ENCODE data around the gene RFC4. TPM values are rescaled to one million over a fixed set of nuclear protein-coding genes. Genes with fewer than 3 reads are reported as not detected.

RFC4 gene
- total RNA-seq, 2 donors from 2014 or later = 63.1 to 114 TPM

DNA sequence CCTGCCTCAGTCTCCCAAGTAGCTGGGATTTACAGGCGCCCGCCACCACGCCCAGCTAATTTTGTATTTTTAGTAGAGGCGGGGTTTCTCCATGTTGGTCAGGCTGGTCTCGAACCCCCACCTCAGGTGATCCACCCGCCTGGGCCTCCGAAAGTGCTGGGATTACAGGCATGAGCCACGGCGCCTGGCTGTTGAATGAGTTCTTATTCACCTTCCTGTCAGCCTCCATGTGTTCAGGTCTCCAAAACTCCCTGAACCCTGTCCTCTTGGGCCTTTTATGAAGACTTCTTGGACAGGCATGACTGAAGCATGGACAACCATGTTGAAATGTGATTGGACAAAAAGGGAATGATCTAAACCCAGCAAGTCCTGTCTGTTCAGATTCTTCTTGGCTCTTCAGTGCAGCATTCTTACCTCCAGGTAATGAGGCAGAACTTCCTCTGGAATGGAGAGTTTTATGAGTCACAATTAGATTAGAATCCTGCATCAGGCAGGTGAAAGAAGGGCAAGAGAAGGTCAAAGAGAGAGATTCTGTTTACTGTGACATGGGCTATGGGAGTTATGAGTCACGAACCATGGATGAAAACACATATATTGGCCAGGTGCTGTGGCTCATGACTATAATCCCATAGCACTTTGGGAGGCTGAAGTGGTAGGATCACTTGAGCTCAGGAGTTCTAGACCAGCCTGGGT, 46.0 kb downstream of the RFC4 start:
- Mint-ChIP-seq H3K9me3 (no peaks in the 10 kb centered on the region), H3K27ac (no peak overlapping the region), H3K4me3 (no peak overlapping the region), H3K27me3 (peaks cover 0 to 10% of the 10 kb centered on the region in 2 donors), H3K4me1 (ENCODE audit: low read depth in 2 of 2) (no peaks in the 10 kb centered on the region), H3K36me3 (peaks cover 4% of the 10 kb centered on the region)
- DNase-seq (ENCODE audit: low spot score) (no peak), ATAC-seq (no peak)

DNA sequence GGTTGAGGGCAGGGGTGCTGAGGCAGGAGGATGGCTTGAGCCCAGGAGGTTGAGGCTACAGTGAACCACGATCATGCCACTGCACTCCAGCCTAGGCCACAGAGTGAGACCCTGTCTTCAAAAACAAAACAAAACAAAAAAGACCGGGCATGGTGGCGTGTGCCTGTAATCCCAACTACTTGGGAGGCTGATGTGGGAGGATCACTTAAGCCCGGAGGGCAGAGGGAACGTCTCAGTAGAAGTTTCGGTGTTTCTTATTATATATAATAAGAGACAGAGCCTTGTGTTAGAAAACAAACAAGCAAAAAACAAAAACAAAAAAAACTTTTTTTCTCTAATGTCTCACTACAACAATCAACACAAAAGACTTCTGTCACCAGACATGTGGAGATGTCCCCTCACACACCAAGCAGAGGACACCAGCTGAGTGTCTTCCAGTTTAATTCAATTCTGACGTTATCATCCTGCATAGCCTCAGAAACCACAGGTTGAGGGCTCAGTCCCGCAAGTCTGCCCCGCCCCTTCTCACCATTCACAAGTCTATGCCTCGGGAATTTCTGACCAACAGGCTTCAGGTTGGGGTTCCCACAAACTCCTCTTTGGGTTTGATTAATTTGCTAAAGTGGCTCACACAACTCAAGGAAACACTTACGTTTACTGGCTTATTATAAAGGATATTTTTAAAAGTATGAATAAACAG, 46.9 kb downstream of the RFC4 start:
- no peak overlapping the region for H3K27ac Mint-ChIP-seq
- H3K4me3 Mint-ChIP-seq = no peak overlapping the region

DNA sequence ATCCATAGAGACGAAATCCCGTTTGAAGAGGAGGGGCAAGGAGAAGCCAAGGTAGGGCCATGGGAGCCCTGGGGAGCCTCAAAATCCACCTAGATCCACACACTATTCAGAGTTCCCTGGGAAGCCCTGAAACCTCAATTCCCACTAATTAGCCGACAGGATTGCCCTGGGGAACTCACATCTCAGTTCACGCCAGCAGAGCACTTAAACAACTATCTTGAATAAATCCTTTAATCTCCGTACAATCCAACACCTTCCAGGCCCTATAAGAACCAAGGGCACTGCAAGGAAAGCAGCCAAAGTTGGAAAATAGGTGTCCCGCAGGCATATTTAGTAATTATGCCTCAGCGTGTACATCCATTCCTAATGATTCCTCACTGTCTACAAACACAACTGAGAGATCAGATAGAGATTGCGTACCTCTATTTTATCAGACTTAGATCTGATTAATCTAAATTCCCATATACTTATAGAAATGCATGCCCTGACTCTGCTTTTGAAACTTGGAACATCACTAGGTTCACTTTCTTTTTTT, 48.5 kb downstream of the RFC4 start:
- no peaks in the 10 kb centered on the region for H3K9me3 Mint-ChIP-seq

More for the DNA sequence above, 46.9 kb downstream of the RFC4 start:
- ATAC-seq = no peak
- no peaks in the 10 kb centered on the region for H3K9me3 Mint-ChIP-seq
- H3K27me3 Mint-ChIP-seq = peaks cover 0 to 14% of the 10 kb centered on the region in 2 donors
- no peaks in the 10 kb centered on the region for H3K36me3 Mint-ChIP-seq
- no peaks in the 10 kb centered on the region for H3K4me1 Mint-ChIP-seq (ENCODE audit: low read depth in 2 of 2)
- no peak for DNase-seq (ENCODE audit: low spot score)

DNA sequence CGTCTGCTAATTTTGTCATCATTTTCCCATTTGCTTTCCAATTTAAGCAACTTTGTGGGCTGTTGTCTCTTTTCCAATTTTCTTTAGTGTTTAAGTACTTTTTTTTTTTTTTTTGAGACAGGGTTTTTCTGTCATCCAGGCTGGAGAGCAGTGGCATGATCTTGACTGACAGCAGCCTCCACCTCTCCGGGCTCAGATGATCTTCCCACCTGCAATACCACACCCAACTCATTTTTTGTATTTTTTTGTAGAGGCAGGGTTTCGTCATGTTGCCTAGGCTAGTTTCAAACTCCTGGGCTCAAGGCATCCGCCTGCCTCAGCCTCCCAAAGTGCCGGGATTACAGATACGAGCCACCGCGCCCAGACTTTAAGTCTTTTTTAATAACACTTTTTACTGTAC, 49.1 kb downstream of the RFC4 start:
- no peaks in the 10 kb centered on the region for H3K36me3 Mint-ChIP-seq
- no peak overlapping the region for H3K4me3 Mint-ChIP-seq
- peaks cover 0 to 17% of the 10 kb centered on the region in 2 donors for H3K27me3 Mint-ChIP-seq
- peaks cover 0 to 2% of the 10 kb centered on the region in 2 donors for H3K4me1 Mint-ChIP-seq (ENCODE audit: low read depth in 2 of 2)
- H3K9me3 Mint-ChIP-seq = no peaks in the 10 kb centered on the region
- no peak overlapping the region for H3K27ac Mint-ChIP-seq
- ATAC-seq (no peak), DNase-seq (ENCODE audit: low spot score) (no peak)

More for the DNA sequence above, 48.5 kb downstream of the RFC4 start:
- no peak for ATAC-seq
- Mint-ChIP-seq H3K4me3 (no peak overlapping the region), H3K36me3 (no peaks in the 10 kb centered on the region), H3K27ac (no peak overlapping the region), H3K4me1 (ENCODE audit: low read depth in 2 of 2) (peaks cover 0 to 2% of the 10 kb centered on the region in 2 donors), H3K27me3 (peaks cover 0 to 17% of the 10 kb centered on the region in 2 donors)
- DNase-seq (ENCODE audit: low spot score) = no peak

DNA sequence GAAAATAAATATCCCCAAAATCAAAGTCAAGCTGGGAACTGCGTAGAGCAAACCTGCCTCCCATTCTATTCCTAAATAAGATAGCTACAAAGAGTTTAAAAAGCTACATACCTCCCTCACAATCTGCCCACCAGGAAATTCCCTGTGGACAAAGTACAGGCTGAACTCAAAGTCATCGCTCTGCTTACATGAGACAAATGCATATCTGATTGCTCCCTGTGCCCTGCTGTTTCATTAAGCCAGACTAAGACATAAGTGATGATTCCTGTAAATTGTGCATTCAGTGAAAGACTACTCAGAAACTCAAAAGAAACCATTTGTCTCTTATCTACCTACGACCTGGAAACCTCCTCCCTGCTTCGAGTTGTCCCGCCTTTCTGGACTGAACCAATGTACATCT, 51.4 kb downstream of the RFC4 start:
- Mint-ChIP-seq H3K27me3 (peaks cover 0 to 17% of the 10 kb centered on the region in 2 donors), H3K27ac (no peak overlapping the region), H3K9me3 (no peaks in the 10 kb centered on the region), H3K4me3 (no peak overlapping the region), H3K36me3 (no peaks in the 10 kb centered on the region), H3K4me1 (ENCODE audit: low read depth in 2 of 2) (peaks cover 0 to 2% of the 10 kb centered on the region in 2 donors)
- DNase-seq (ENCODE audit: low spot score) (no peak), ATAC-seq (no peak)

DNA sequence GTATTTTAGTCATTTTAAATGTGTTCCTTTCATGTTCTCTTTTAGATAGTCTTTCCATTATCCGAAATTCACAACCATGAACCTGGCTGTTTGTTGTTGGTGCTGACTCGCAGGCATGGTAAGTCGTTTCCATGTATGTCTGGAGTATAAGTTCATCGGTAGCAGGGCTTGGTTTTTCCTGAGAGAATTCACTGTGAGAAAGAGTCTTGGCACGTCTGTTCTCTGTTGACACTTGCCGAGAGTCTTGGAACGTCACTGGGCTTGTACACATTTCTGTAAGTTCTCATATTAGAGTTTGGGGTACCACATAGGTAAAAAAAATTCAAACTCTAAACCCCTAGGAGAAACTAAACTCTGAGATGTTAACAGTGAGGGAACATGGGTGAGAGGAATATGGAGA, 52.3 kb downstream of the RFC4 start:
- H3K27ac Mint-ChIP-seq = no peak overlapping the region

DNA sequence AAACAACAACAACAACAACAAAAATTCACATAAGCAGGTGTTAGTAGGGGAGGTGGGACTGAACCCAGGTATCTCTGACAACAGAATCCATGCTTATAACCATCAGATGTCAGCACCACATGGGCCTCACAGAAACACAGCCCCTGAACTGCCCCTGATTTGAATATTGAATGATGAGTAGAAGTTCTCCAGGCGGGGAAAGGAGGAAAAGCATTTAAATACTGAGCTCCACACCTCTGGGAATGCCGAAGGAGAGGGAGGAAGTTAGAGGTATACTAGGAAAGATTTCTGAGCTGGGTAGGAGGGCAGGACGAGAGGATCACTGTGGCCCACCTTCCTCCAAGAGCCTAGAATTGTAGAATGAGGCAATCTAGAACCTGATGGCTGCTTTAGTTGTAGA, 54.8 kb downstream of the RFC4 start:
- Mint-ChIP-seq H3K27me3 (peaks cover 0 to 8% of the 10 kb centered on the region in 2 donors), H3K9me3 (no peaks in the 10 kb centered on the region), H3K4me3 (no peak overlapping the region), H3K4me1 (ENCODE audit: low read depth in 2 of 2) (peaks cover 0 to 5% of the 10 kb centered on the region in 2 donors), H3K27ac (no peak overlapping the region), H3K36me3 (no peaks in the 10 kb centered on the region)
- DNase-seq (ENCODE audit: low spot score) = no peak
- no peak for ATAC-seq

More for the DNA sequence above, 52.3 kb downstream of the RFC4 start:
- DNase-seq (ENCODE audit: low spot score) (no peak), ATAC-seq (no peak)
- Mint-ChIP-seq H3K27me3 (peaks cover 0 to 17% of the 10 kb centered on the region in 2 donors), H3K4me3 (no peak overlapping the region), H3K4me1 (ENCODE audit: low read depth in 2 of 2) (peaks cover 0 to 2% of the 10 kb centered on the region in 2 donors), H3K36me3 (no peaks in the 10 kb centered on the region), H3K9me3 (no peaks in the 10 kb centered on the region)

DNA sequence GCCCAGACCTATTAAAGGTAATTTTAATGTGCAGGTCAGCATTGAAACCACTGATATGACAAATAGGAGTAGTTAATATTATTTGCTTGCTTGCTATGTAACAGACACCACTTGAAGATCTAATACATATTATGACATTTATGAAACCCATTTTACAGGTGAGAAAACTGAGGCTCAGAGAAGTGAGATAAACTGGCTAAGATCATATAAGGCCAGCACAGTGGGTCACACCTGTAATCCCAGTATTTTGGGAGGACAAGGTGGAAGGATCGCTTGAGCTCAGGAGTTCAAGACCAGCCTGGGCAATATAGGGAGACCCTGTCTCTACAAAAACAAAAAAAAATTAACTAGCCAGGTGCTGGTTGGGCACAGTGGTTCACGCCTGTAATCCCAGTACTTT, 56.0 kb downstream of the RFC4 start:
- ATAC-seq = no peak

DNA sequence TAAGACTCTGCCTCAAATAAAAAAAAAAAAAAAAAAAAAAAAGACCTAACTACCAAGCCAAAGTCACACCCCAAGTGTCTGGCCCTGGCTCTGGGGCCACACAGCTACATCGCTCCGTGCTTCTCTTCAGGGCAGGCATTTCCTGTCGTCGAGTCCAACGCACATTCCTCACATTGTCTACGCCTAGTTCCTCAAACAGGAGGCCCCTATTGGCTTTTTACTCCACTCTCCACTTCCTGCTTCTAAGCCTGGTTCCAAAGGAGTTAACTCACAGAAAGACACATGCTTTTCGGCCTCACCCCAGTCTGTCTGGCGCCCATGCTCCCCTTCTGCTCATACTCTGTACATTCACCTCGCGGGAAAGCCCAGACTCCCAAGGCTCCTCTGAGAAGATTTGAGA, 60.3 kb downstream of the RFC4 start:
- H3K4me1 Mint-ChIP-seq (ENCODE audit: low read depth in 2 of 2) = peaks cover 5 to 6% of the 10 kb centered on the region in 2 donors
- H3K27me3 Mint-ChIP-seq = peaks cover 0 to 8% of the 10 kb centered on the region in 2 donors
- H3K4me3 Mint-ChIP-seq = no peak overlapping the region
- no peaks in the 10 kb centered on the region for H3K36me3 Mint-ChIP-seq
- no peaks in the 10 kb centered on the region for H3K9me3 Mint-ChIP-seq
- DNase-seq (ENCODE audit: low spot score) (no peak), ATAC-seq (peak in 1 of 2 donors; percentile 67)
- no peak overlapping the region for H3K27ac Mint-ChIP-seq

More for the DNA sequence above, 56.0 kb downstream of the RFC4 start:
- DNase-seq (ENCODE audit: low spot score) = no peak
- Mint-ChIP-seq H3K36me3 (no peaks in the 10 kb centered on the region), H3K9me3 (no peaks in the 10 kb centered on the region), H3K4me3 (no peak overlapping the region), H3K27ac (no peak overlapping the region), H3K27me3 (peaks cover 0 to 11% of the 10 kb centered on the region in 2 donors), H3K4me1 (ENCODE audit: low read depth in 2 of 2) (peaks cover 6 to 7% of the 10 kb centered on the region in 2 donors)

DNA sequence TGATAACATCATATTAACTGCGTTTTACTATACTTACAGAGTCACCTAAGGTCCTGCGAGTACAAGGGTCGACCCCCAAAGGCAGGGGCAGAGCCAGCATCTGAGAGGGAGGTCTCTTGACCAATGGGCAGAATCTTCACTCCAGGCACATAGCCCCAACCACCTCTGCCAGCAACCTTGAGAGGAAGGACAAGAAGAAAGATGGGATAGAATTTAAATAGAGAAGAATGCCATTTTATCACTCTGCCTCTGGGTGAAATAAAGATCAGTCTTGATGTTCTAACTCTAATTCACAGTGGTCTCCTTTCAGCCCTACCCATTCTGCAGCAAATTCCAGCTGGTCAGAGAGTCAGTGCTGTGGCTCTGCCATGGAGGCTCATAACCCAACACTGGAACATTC, 62.6 kb downstream of the RFC4 start:
- no peak for ATAC-seq
- peaks cover 5 to 6% of the 10 kb centered on the region in 2 donors for H3K4me1 Mint-ChIP-seq (ENCODE audit: low read depth in 2 of 2)
- H3K4me3 Mint-ChIP-seq = no peak overlapping the region
- DNase-seq (ENCODE audit: low spot score) = no peak
- H3K27me3 Mint-ChIP-seq = peaks cover 0 to 8% of the 10 kb centered on the region in 2 donors
- H3K9me3 Mint-ChIP-seq = no peaks in the 10 kb centered on the region
- no peaks in the 10 kb centered on the region for H3K36me3 Mint-ChIP-seq
- no peak overlapping the region for H3K27ac Mint-ChIP-seq

DNA sequence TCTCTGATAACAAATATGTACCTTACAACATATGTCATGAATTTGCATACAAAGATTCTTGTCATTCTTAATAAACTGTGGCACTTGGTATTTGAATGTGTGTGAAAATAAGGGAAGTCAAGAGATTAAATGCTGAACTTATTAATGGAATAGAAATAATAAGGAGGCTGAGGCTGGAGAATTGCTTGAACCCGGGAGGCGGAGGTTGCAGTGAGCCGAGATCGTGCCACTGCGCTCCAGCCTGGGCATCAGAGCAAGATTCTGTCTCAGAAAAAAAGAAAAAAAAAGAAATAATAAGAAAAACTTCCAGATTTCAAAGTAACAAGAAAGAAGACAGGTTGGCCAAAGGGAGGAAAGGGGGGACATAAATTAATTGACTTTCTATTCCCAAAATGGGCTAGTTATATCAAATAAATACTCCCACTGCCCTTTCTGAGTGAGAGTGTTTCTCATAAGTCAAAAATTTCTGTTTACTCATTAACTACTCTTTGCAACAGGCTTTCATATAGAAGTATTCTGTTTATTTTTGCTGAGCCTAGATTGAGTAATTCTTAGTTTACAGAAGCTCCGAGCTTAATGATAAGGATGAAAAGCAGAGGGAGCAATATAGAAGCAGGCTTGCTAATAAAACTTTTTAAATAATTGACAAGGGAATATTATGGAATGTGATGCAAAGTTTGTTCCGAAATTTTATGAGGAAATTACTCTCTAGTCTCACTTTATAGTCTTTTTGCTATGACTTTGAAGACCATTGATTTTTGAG, 63.5 kb downstream of the RFC4 start:
- ATAC-seq = no peak
- Mint-ChIP-seq H3K4me3 (no peak overlapping the region), H3K9me3 (no peaks in the 10 kb centered on the region), H3K27ac (no peak overlapping the region), H3K4me1 (ENCODE audit: low read depth in 2 of 2) (peaks cover 2 to 6% of the 10 kb centered on the region in 2 donors), H3K27me3 (peaks cover 0 to 8% of the 10 kb centered on the region in 2 donors), H3K36me3 (no peaks in the 10 kb centered on the region)
- no peak for DNase-seq (ENCODE audit: low spot score)

Measured in natural killer cell treated with Interleukin-12 subunit alpha and Interleukin-12 subunit beta and Interleukin-15 and Interleukin-18, amount 100 ng/mL, for 72 hours (primary cell).